D341Med (cell line): ENCODE results near the gene GATAD2A.
"Not testable (repeated sequence)": the region's sequence is repeated elsewhere in the genome, so short reads cannot be mapped to it uniquely, and the experiment has no call there.

Source experiments
- DNase-seq: peaks from one replicate; pipeline ENCODE4 v3.0.0; 2012; ENCODE audit warnings: low spot score

The GATAD2A gene, protein sequence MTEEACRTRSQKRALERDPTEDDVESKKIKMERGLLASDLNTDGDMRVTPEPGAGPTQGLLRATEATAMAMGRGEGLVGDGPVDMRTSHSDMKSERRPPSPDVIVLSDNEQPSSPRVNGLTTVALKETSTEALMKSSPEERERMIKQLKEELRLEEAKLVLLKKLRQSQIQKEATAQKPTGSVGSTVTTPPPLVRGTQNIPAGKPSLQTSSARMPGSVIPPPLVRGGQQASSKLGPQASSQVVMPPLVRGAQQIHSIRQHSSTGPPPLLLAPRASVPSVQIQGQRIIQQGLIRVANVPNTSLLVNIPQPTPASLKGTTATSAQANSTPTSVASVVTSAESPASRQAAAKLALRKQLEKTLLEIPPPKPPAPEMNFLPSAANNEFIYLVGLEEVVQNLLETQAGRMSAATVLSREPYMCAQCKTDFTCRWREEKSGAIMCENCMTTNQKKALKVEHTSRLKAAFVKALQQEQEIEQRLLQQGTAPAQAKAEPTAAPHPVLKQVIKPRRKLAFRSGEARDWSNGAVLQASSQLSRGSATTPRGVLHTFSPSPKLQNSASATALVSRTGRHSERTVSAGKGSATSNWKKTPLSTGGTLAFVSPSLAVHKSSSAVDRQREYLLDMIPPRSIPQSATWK

DNA sequence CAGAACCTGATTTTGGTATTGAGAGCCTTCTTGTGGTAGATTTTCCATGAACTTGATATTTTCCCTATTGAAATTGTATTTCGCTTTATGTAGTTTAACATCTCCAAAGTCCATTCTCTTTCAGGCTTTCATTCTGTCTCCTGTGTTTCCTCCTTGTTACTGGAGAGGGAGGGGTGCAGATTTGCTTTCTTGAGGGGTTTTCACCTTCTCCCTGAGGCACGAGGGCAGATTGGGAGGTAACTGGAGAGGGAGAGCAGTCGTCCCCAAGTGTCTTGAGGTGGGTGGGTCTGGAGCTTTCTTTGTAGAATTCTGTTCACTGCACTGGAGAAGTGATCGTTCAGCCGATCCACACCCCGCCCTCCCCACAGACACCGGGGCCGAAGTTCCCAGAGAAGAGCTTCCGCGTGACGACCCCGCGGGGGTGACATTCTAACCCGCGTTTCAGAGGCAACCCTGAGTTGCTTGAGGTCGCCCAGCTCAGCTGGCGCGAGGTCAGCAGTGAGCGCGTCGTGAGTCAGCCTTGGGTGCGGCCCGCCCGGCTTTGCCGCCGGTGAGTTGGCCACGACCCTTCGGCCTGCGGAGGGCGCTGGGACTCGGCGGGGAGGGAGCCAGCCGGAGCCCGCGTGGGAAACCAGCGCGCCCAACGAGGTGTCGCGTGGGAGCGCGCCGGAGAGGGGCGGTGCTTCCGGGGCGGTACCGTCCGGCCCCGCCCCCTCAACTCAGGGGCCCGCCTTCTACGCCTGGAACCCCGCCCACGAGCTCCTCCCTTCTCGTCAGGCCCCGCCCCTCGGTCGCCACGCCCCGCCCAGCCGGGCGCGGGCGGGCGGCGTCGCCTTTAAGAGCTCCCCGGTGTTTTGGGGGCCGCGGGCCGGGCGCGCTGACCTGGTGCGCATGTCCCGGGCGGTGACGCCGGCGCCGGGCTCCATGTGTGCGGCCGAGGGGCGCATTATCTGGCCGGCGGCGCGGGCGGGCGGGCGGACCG, at the start of gene GATAD2A:
Gene GATAD2A (plus strand): TSS at position 797 of the 982 bp plus-strand sequence. CDS start 59,671 bp downstream, outside the sequence.
- DNase-seq = peak; percentile 97

DNA sequence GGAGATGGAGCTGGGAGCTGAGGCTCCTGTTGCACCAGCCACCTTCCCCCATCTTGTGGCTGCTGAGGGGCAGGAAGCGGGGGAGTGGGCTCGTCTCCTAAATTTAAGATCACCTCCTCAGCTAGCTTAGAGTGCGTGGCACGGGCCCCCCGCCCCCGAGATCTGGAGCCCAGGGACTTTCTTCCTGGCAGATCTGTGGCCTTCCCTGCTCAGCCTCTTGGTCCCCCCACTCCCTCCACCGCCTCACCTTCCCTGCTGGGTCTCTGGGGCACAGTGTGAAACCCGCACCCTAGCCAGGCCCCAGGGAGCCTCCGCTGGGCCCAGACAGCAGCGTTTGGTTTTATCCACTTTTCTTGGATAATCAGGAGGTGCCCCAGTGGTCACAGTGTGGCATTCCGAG, 49.0 kb upstream of the GATAD2A start:
- DNase-seq = no peak

DNA sequence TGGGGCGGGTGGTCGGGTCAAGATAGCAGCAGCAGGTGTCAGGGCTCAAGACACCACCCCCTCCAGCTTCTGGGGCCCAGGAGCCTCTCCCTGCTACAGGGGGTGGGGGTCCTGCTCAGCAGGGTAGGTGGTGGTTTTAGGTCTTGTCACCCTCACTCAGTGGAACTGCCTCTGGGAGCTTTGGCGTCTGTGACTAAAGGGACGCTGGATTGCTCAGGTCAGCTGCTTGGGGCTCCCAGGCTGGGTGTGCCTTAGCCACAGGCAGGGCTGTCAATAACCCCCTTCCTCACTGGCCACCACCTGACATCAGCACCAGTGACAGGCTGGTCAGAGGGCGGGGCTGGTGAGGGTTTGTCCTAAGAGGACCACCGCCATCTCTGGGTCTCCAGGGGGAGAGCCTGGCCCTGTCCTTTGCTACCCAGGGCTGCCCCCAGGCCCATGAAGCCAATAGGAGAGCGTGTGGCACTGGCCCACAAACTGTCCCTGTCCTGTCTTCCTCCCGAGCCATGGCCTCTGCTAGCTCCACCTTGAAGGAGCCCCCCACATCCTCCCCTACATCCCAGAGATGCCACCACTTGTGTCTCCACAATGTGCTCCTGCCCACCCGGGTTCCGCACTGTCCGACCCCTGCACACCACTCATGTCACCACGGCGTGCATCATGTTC, 48.4 kb upstream of the GATAD2A start:
- DNase-seq = no peak

GRCh38 chr19:19361075-19361594, 44.3 kb upstream of the GATAD2A start:
- DNase-seq = peak; percentile 85

DNA sequence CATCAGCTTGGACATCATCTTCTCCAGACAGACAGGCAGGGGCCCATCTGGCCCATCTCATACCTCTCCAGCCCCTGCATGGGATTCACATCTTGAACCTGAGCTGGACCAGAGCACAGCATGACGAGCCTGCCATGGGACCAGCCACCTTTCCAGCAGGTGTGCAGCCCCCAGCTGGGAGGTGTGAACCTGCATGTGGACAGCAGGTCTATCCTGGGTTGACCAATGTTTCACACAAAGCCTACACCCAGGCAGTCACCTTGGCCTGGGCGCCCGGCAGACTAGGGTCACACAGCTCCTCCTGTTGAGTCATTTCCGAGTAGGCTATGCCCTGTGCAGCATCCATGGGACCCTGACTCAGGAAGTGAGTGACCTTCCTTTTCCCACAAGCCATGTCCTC, 43.4 kb upstream of the GATAD2A start:
- no peak for DNase-seq

GRCh38 chr19:19366434-19367396, 38.8 kb upstream of the GATAD2A start:
- peak; percentile 88 for DNase-seq

GRCh38 chr19:19368087-19368486, 37.4 kb upstream of the GATAD2A start:
- DNase-seq = peak; percentile 26

DNA sequence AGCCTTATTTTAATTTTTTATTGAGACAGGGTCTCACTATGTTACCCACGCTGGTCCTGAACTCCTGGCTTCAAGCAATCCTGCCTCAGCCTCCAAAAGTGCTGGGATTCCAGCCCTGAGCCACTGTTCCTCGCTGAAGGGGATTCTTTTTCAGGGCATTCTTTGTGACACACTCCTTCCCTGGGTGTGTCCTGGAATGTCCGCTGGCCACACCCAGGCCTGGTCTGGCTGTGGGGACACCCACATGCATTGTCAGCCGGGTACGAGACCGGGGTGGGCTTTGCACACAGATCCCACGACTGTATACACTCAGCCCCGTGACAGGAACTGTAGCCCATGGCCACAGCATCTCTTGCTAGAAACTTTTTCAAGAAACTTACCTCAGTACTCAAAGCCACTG, 34.4 kb upstream of the GATAD2A start:
- no peak for DNase-seq

DNA sequence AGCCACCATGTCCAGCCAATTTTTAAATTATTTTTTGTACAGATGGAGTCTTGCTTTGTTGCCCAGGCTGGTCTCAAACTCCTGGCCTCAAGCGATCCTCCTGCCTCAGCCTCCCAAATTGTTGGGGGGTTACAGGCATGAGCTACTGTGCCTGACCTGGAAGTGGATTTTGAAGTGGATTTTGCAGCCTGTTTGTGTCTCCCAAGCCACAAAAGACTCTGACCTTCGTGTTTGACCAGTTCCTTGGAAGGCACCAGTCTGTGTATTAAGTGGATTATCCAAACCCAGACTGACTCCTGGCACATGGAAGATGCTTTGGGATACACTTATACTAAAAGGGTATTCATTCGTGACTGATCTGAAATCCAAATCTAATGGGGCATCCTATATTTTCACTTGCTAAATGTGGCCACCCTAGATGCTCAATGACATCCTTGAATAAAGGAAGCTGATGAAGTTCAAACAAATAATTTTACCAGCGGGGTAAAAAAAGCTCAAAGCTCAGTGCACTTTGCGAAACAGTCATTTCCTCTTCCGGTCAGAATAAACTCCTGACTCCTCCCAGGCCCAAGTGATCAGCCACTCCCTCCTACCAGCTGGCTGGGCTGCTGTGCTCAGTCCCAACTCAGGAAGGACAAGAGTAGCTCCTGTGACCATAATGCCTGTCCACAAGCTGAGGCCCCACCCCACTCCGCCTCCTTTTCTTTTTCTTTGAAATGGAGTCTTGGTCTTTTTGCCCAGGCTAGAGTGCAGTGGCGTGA, 32.6 kb upstream of the GATAD2A start:
- DNase-seq = no peak

DNA sequence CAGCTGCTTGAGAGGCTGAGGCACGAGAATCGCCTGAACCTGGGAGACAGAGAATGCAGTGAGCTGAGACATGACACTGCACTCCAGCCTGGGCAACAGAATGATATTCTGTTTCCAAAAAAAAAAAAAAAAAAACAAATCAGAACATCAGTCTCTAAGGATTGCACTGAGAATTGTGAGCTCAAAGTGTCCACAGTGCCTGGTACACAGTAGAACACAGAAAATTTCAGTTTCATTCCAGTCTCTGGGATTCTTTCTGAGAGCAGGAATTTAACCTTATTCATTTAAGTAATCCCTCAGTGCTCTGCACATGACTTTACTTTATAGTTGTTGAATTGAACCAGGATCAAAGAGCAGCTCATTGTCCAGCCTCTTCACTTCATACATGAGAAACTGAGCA, 25.9 kb upstream of the GATAD2A start:
- no peak for DNase-seq

- not testable (repeated sequence) for DNase-seq
These were observed 25.2 kb upstream of the GATAD2A start for GRCh38 chr19:19380316-19380715.

GRCh38 chr19:19381007-19381926, 24.2 kb upstream of the GATAD2A start:
- no peak for DNase-seq

DNA sequence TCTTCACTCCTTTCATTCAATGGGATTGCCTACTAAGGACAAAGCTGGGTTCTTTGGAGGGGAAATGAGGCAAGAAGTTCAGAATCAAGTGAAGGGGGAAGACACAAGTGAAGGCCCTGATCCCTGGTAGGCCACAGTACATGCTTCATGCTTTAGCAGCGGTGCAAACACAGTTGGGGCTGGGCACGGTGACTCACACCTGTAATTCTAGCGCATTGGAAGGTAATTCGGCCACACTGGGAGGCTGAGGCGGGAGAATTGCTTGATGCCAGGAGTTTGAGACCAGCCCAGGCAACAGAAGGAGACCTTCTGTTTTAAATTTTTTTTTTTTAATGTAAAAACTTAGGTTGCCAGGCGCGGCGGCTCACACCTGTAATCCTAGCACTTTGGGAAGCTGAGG, 23.4 kb upstream of the GATAD2A start:
- no peak for DNase-seq

GRCh38 chr19:19384486-19384885, 21.0 kb upstream of the GATAD2A start:
- no peak for DNase-seq

DNA sequence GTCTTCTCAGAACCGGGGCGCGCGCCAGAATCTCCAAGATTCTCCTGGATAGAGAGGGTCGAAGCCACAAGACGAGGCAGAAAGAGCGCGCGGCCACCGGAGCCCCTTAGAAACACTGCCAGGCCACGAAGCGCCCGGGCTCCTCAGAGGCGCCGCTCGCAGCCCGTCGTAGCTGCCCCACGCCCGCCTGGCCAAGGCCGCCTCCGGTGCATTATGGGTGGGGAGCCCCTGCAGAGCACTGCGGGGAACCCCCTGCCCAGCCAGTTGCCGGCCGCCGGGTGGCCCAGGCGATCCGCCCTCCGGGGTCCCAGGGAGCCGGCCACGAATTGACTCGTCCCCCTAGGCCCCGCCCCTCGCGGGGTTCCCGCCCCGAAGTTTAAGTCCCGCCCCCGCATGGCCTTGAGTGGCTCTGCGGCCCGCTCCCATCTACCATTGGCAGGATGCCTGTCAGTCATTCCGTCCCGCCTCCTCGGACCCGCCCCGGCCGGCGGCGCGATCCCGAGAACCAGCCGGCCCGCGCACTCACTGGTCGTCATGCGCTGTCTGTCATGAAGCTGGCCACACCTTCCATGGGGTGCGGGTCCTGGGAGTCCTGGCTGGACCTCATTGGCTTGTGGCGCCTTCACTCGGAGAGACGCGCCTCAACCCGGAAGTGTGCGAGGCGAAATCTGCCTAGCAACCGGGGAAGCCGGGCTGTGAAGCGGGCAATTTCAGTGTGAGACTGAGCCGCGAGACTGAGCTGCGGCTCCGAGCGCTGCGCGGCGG, 20.2 kb upstream of the GATAD2A start:
- DNase-seq = peak; percentile 98

DNA sequence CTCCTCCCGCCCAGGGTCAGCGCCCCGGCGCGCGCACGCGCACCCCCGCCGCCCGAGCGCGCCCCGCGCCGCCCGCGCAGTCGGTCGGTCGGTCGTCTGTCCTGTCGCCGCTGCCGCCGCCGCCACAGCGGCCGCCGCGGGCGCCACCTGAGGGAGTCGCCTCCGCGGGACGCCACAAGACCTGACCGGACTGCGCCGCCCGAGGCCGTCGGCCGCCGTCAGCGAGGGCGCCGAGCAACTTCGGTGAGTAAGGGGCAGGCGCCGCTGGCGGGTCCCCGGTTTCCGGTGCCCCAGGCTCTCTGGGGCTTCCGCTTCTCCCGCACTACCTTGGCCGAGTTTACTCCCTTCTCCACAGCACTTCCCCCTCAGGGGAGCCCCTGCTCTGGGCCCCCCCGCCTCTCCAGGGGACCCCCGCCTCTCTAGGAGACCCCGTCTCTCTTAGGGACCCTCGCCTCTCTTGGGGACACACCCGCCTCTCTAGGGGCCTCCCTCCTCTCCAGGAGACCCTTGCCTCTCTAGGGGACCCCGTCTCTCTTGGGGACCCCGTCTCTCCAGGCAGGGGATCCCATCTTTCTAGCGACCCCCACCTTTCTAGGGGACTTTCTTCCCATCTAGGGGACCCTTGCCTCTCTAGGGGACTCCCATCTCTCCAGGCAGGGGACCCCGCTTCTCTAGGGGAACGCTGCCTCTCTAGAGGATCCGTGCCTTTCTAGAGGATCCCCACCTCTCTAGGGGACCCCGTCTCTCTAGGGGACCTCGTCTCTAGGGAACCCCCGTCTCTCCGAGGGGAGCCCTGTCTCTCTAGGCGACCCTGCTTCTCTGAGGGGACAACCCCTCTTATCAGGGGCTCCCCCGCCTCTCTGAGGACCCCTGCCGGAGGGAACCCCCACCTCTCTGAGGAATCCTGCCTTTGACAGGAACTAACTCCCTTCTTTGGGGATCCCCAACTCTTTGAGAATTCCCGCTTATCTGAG, 19.3 kb upstream of the GATAD2A start:
- no peak for DNase-seq

DNA sequence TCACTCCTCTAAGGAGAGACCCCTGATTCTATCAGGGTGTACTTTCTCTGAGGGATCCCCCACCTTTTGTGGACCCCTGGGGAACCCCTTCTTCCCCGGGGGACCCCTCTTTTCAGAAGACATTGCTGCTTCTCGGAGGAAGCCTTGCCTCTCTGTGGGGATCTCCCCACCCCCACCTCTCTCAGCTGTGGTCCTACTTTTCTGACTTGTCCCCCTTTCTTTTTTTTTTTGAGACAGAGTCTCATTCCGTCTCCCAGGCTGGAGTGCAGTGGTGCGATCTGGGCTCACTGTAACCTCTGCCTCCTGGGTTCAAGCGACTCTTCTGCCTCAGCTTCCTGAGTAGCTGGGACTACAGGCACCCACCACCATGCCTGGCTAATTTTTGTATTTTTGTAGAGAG, 18.4 kb upstream of the GATAD2A start:
- no peak for DNase-seq
